NOMO-1 treated with dmso at 0.1 percent for 144 hours (cell line): ENCODE data around the gene MMP15.
"Not testable (repeated sequence)": the region's sequence is repeated elsewhere in the genome, so short reads cannot be mapped to it uniquely, and the experiment has no call there.

Experiments
- DNase-seq: peaks from one replicate; lab custom pipeline; 2025; ENCODE audit not compliant: unreplicated experiment; lab: John Stamatoyannopoulos, UW

Gene MMP15

GRCh38 chr16:58085584-58086251 lies 60.2 kb downstream of the MMP15 start:
- no peak for DNase-seq

GRCh38 chr16:58086381-58087208 lies 61.0 kb downstream of the MMP15 start:
- no peak for DNase-seq

- no peak for DNase-seq
Measured at GRCh38 chr16:58087209-58087913, 61.8 kb downstream of the MMP15 start.

- DNase-seq: no peak
Measured at GRCh38 chr16:58088091-58088490, 62.5 kb downstream of the MMP15 start.

- DNase-seq: not testable (repeated sequence)
Measured at GRCh38 chr16:58090396-58090795, 64.8 kb downstream of the MMP15 start.

- no peak for DNase-seq
Measured at GRCh38 chr16:58094026-58094425, 68.5 kb downstream of the MMP15 start.

GRCh38 chr16:58094791-58095574 lies 69.4 kb downstream of the MMP15 start:
- no peak for DNase-seq

- not testable (repeated sequence) for DNase-seq
Measured at GRCh38 chr16:58095575-58095960, 70.0 kb downstream of the MMP15 start.

GRCh38 chr16:58096249-58096648 lies 70.7 kb downstream of the MMP15 start:
- no peak for DNase-seq
